GM18907 (cell line): ENCODE measurements around the gene PFDN2.
A peak's percentile ranks its signal among the peaks of the same experiment; 100 is the strongest.
"Not testable (repeated sequence)": the region's sequence is repeated elsewhere in the genome, so short reads cannot be mapped to it uniquely, and the experiment has no call there.

Source experiments
- ATAC-seq: cut with Tn5 transposase; IDR thresholded peaks from one replicate; pipeline ENCODE4 v1.9.1; 2021; ENCODE audit warnings: mild to moderate bottlenecking, moderate library complexity; ENCODE audit not compliant: unreplicated experiment

PFDN2 gene

DNA sequence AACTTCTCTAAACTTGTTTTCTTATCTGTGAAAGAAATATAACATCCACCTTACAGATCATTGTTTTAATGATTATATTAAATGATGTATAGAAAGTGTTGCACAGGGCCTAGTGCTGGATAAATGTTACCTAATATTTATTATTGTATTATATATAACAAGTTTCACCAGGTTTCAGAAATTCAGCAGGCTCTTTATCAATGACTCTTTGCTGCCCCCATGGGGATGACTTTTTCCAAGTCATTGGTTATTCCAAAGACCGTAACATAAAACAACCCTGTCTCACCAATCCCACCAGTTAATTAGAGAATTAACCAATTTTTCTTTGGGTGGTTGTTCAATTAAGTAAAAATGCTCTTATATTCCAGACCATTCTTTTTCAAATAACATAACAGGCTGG, 21.9 kb upstream of the PFDN2 start:
- no peak for ATAC-seq

DNA sequence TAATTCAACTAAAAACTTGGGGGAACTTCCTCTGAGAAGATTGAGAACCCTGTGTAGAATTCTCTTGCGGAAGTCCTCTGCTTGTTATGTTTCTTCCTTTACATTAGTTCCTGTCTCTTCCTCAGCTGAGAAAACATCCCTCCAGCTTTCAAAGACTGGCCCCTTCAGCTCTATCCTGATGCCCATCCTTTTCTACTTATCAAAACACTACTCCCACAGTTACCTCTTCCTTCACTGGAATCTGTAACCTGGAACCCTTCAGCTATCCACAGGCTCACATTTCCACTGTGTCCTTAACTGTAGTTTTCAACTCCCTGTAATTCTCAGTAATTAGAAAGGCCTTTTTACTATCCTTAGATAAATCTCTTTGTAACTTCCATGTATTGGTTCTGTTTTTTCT, 20.6 kb upstream of the PFDN2 start:
- ATAC-seq = no peak

GRCh38 chr1:161137881-161138280, 20.0 kb upstream of the PFDN2 start:
- ATAC-seq = no peak

GRCh38 chr1:161133220-161133740, 15.4 kb upstream of the PFDN2 start:
- ATAC-seq = peak; percentile 14

- ATAC-seq = peak; percentile 95
Observed at GRCh38 chr1:161132410-161133219, 14.8 kb upstream of the PFDN2 start, which contains the start of gene DEDD. TSS of gene DEDD (minus strand) at chr1:161132667. CDS start at chr1:161124462, 8,205 bp downstream.

GRCh38 chr1:161131523-161132409, 13.9 kb upstream of the PFDN2 start:
- no peak for ATAC-seq

- ATAC-seq = no peak
Observed at GRCh38 chr1:161130266-161130665, 12.4 kb upstream of the PFDN2 start.

DNA sequence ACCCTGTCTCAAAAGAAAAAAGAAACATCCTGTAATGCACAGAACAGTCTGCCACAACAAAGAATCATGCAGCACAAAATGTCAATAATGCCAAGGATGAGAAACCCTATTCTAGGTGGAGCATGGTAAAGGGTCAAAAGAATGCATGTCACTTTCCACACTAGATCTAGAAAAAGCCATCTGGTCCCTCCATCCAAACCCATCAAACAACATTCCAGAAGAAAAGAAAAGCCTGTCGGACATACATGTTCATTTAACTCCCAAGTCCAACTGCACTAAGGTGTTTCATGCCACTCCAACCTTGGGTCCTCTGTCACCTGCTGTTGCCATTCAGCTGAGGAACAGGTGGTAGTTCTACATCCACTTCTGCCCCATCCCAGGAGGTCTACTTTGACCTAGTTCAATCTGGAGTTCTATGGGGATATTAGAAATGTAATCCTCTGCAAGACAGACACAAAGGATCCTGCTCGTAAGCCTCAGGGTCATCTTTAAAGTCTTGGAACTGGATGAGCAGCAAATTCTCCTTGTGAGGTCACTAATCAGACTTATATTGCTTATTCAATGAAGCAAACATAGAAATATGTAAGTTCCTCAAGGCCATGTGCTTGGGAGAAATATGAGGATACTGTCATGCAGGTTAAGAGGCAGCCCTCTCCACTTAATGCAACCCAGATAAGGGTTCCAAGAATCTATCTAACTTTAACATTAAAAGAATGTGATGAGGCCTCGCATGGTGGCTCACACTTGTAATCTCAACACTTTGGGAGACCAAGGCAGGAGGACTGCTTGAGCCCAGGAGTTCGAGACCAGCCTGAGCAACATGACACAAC, 11.0 kb upstream of the PFDN2 start:
- no peak for ATAC-seq

DNA sequence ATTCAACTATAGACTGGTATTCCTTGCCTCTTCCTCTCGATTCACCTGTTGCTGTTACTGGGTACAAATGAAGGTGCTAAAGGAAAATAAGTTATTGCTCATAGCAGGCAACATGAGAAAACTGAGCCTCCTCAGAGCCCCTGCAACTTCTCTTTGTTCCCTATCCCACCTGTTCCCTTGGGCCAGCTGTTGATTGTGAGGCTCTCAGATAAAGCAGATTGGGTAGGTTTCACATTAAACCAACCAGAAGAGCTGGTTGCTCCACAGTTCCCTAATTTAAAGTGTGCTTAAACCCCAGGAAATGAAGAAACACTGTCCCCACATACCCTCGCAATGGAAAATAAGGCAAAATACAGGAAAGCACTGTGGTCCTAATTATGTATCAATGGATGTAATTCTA, 9.8 kb upstream of the PFDN2 start:
- ATAC-seq = no peak

GRCh38 chr1:161122967-161123366, 5.1 kb upstream of the PFDN2 start:
- no peak for ATAC-seq

GRCh38 chr1:161121834-161122233, 4.0 kb upstream of the PFDN2 start:
- ATAC-seq = no peak

DNA sequence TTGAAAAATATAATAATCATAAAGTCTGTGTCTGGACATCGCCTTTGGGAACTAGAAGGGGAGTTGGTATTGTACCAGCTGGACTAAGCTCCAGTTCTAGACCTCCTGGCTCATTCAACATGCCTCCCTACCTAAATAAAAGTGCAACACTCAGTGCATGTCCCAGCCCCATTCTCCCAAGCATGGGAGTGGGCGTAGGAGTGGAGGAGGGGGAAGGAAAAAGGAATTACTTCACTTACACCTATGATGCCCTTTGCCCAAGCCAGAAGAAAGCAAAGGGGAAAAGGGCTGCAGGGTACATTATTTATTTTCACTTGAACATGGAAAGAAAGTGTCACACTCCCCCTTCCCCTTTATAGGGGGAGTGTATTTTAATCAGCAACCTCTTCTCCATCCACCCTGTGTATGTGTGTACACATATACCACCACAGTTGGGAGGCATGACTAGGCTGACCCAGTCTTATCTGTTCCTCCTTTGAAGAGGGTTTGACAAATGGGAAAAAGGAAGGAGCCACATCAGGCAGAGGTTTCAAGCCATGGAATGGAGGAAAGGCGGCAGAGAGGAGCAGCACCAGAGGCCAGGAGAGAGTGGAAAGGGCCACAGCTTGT, 3.3 kb upstream of the PFDN2 start:
- no peak for ATAC-seq

- ATAC-seq = peak; percentile 50
Observed at GRCh38 chr1:161119092-161119903, 1.5 kb upstream of the PFDN2 start.

DNA sequence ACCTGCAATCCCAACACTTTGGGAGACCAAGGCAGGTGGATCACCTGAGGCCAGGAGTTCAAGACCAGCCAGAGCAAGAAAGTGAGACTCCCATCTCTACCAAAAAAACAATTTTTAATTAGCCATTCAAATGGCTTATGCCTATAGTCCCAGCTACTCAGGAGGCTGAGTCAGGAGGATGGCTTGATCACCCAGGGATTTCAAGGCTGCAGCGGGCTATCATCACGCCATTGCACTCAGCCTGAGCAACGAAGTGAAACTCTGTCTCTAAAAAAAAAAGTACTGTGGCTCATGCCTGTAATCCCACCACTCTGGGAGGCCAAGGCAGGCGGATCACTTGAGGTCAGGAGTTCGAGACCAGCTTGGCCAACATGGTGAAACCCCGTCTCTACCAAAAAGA, 1.9 kb downstream of the PFDN2 start:
- not testable (repeated sequence) for ATAC-seq

GRCh38 chr1:161115132-161115711, 2.6 kb downstream of the PFDN2 start:
- ATAC-seq = no peak

GRCh38 chr1:161114556-161114955, 3.3 kb downstream of the PFDN2 start:
- no peak for ATAC-seq

GRCh38 chr1:161113915-161114314, 3.9 kb downstream of the PFDN2 start:
- ATAC-seq = no peak

DNA sequence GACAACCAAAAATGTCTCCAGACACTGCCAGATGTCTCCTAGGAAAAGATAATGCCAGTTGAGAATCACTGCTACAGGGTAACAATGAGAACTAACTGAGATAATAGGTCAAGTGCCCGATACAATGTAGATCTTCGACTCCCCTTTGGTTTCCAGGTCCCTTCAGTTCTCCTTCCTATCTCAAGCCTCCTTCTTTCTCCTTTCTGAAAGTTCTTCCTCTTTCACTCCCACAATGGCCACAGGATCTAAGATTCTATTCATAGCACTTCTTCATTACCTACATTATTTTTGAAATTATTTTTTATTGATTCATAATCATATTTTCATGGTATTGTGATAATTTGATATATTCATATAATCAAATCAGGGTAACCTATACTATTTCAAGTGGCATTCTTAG, 6.3 kb downstream of the PFDN2 start:
- ATAC-seq = no peak

GRCh38 chr1:161111117-161111516, 6.7 kb downstream of the PFDN2 start:
- no peak for ATAC-seq
